Aortic smooth muscle cell (primary cell): ENCODE data around the gene CCDC86. TPM values are rescaled to one million over a fixed set of nuclear protein-coding genes. Genes with fewer than 3 reads are reported as not detected.

Experiments used
- total RNA-seq: library from RNA; depleted of rRNA; stranded (reverse); fragments of >200 nt; gene quantifications from 2 replicates; pipeline ENCODE4 v1.2.3, GENCODE V29; 2014

CCDC86 gene
- 5.7 and 6.6 TPM in 2 replicates for total RNA-seq

DNA sequence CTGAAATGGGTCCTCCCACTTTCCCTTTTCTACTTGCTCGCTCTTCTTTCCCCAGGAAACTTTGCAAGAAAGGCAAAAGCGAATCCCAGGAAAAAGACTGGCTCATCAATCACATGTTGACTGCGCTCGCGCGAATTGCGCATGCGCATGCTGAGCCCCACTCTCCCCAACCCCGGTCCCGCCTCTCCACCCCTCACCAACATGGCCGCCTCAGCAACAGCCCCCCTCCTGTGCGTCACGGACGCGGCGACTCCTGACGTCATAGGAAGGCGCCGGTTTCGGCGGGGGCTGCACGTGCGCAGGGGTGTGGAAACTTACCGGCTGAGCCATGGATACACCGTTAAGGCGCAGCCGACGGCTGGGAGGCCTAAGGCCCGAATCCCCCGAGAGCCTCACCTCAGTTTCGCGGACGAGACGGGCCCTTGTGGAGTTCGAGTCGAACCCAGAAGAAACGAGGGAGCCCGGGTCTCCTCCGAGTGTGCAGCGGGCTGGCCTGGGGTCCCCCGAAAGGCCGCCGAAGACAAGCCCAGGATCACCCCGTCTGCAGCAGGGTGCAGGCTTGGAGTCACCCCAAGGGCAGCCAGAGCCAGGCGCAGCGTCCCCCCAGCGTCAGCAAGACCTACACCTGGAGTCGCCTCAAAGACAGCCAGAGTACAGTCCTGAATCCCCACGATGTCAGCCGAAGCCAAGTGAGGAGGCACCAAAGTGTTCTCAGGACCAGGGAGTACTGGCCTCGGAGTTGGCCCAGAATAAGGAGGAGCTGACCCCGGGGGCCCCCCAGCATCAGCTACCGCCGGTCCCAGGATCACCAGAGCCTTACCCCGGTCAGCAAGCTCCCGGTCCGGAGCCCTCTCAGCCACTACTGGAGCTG is at the start of gene CCDC86:
CCDC86 (plus strand) TSS at position 317 of the 871 bp plus-strand sequence; CDS start at position 329, 12 bp downstream.

GRCh38 chr11:60855726-60856633 is 14.1 kb downstream of the CCDC86 start, which contains the start of gene PTGDR2:
Gene PTGDR2, minus strand, starts transcription at chr11:60855950. Its CDS starts 2,228 bp downstream, at chr11:60853722.

DNA sequence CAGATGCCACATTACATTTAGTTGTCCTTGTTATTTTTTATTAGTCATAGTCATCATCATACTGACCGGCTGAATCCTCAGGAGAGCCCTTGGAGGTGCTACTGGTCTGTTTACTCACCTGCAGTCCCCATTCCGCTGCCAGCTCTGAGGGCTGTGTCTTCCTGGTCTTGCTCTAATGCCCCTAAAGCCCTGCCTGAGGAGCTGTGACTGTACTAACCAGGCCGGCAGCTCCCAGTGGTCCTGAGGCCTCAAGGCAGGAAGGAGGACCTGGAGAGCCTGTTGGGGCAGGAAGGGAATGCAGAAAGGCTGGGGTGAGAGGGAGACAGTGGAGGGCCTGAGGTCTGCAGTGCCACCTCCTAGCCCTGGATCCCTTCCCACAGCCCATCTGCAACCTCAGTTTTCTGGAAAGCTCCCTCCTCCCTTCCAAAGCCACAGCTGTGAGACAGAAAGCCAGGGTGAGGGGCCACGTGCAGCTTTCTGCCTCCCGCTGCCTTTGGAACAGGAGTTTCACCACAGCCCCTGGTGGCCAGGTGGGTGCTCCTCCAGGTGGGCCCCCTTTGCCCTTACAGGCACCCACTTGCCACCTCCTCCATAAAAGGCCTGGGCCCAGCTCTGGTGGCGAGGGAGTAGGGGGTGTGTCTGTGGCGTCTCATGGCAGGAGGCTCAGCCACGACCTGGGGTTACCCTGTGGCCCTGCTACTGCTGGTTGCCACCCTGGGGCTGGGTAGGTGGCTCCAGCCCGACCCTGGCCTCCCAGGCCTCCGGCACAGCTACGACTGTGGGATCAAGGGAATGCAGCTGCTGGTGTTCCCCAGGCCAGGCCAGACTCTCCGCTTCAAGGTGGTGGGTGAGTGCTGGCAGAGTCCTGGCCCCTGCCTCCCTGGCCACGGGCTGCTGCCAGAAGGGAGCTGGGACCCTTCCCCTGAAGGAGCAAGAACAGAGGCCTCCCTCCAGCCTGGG is 25.3 kb downstream of the CCDC86 start, which contains the start of gene ZP1:
ZP1 (plus strand) TSS at position 632 of the 960 bp plus-strand sequence; CDS start at position 652, 20 bp downstream.

Other genes starting within 250 kb of the CCDC86 start
- gene MS4A8, start 142.5 kb upstream of the CCDC86 start, total RNA-seq = not detected in 2 replicates
- gene MS4A18, start 117.4 kb upstream of the CCDC86 start, total RNA-seq = not detected in 2 replicates
- not detected in 2 replicates for gene MS4A15, start 85.2 kb upstream of the CCDC86 start, total RNA-seq
- not detected in 2 replicates for gene MS4A10, start 56.8 kb upstream of the CCDC86 start, total RNA-seq
- gene PTGDR2, start 13.8 kb downstream of the CCDC86 start, total RNA-seq = 0.06 TPM in 1 of 2 replicates, not detected in the other
- gene ZP1, start 25.4 kb downstream of the CCDC86 start, total RNA-seq = not detected in 2 replicates
- 28.5 and 34.5 TPM in 2 replicates for gene PRPF19, start 64.5 kb downstream of the CCDC86 start, total RNA-seq
- gene TMEM109, start 72.0 kb downstream of the CCDC86 start, total RNA-seq = 31.3 and 34.7 TPM in 2 replicates
- gene TMEM132A, start 82.3 kb downstream of the CCDC86 start, total RNA-seq = 5.5 and 5.6 TPM in 2 replicates
- gene SLC15A3, start 110.1 kb downstream of the CCDC86 start, total RNA-seq = 7.5 and 9.1 TPM in 2 replicates
- gene CD6, start 129.6 kb downstream of the CCDC86 start, total RNA-seq = under 0.01 TPM in 1 of 2 replicates, not detected in the other